B cell (primary cell): ENCODE measurements around the gene SRP19. TPM values are rescaled to one million over a fixed set of nuclear protein-coding genes. Genes with fewer than 3 reads are reported as not detected.

Experiments used
- ATAC-seq: fragments of 200-7000 bp; cut with Tn5 transposase; one replicate; pipeline ENCODE4 v1.10.0; 2021; ENCODE audit warnings: low read depth, mild to moderate bottlenecking, moderate number of reproducible peaks, moderate library complexity
- CTCF ChIA-PET: fragments of 350-600 bp; sonication (Branson Sonifier 250); formaldehyde crosslinking; loops from one replicate; lab custom pipeline; 2021; ENCODE audit warnings: antibody characterized with exemption, inconsistent platforms; lab: Charles Lee
- POLR2A ChIA-PET: fragments of 350-600 bp; sonication (Branson Sonifier 250); formaldehyde crosslinking; loops from one replicate; lab custom pipeline; 2021; ENCODE audit warnings: antibody characterized with exemption; lab: Charles Lee
- DNase-seq: peaks from one replicate; pipeline ENCODE4 v3.0.0; 2013
- H2AFZ ChIP-seq: 2 replicates; pipeline ENCODE4 v1.6.1; 2012; ENCODE audit warnings: mild to moderate bottlenecking, low read depth, low read length; ENCODE audit not compliant: insufficient read depth, poor library complexity, severe bottlenecking
- H3K27ac ChIP-seq, 2 donors: 1 replicate in 1 of 2; 2 replicates in 1 of 2; pipeline ENCODE4 v1.5.1; 2012 to 2013; ENCODE audit warnings: low read length in 2 of 2, mild to moderate bottlenecking in 2 of 2, moderate library complexity in 1 of 2
- H3K27me3 ChIP-seq, 4 experiments: fragments of 200-600 bp in 1 of 4; sonication (generic) in 1 of 4; replicated peaks in 1 of 4; 1 replicate in 2 of 4; 2 replicates in 2 of 4; pipeline versions ENCODE4 v1.6.1 to v1.7.0; 2013 to 2016; ENCODE audit warnings: low read length in 3 of 4, mild to moderate bottlenecking in 2 of 4, mixed read lengths in 1 of 4, moderate library complexity in 1 of 4; ENCODE audit not compliant: insufficient read depth in 4 of 4, control insufficient read depth in 3 of 4; ENCODE audit errors: control extremely low read depth in 1 of 4
- H3K36me3 ChIP-seq, 2 experiments: replicated peaks in 1 of 2; 1 replicate in 1 of 2; 2 replicates in 1 of 2; pipeline versions ENCODE4 v1.6.1 to v1.7.1; 2013; ENCODE audit warnings: low read length in 1 of 2; ENCODE audit not compliant: insufficient read depth in 2 of 2, control insufficient read depth in 1 of 2; ENCODE audit errors: control extremely low read depth in 1 of 2, extremely low read depth in 1 of 2
- H3K4me1 ChIP-seq, 2 donors: fragments of 200-600 bp in 1 of 2; sonication (generic) in 1 of 2; 1 replicate in 1 of 2; 2 replicates in 1 of 2; pipeline versions ENCODE4 v1.5.1 to v1.6.1; 2013 to 2017; ENCODE audit warnings: low read length in 2 of 2; ENCODE audit not compliant: control insufficient read depth in 2 of 2, insufficient read depth in 2 of 2
- H3K4me2 ChIP-seq: replicated peaks from 2 replicates; pipeline ENCODE3; 2012; ENCODE audit warnings: mild to moderate bottlenecking, low read depth, low read length; ENCODE audit not compliant: poor library complexity, severe bottlenecking
- H3K4me3 ChIP-seq, 5 experiments: fragments of 200-600 bp in 1 of 5; sonication (generic) in 1 of 5; 1 replicate in 3 of 5; 2 replicates in 2 of 5; pipeline versions ENCODE4 v1.5.1 to v1.7.0; 2011 to 2016; ENCODE audit warnings: low read length in 4 of 5, mild to moderate bottlenecking in 4 of 5, low read depth in 2 of 5, control low read depth in 1 of 5, moderate library complexity in 1 of 5; ENCODE audit not compliant: insufficient read depth in 1 of 5; ENCODE audit errors: control extremely low read depth in 1 of 5, extremely low read depth in 1 of 5
- H3K79me2 ChIP-seq: fragments of 200-600 bp; sonication (generic); one replicate; pipeline ENCODE4 v1.6.0; 2016; ENCODE audit warnings: low read length; ENCODE audit not compliant: control insufficient read depth, insufficient read depth
- H3K9ac ChIP-seq: fragments of 200-600 bp; sonication (generic); 2 replicates; pipeline ENCODE4 v1.6.1; 2017; ENCODE audit warnings: mild to moderate bottlenecking, low read length, moderate library complexity
- H3K9me3 ChIP-seq, 3 donors: one replicate each; pipeline versions ENCODE4 v1.6.1 to v1.7.1; 2013; ENCODE audit warnings: low read length in 2 of 3; ENCODE audit not compliant: control insufficient read depth in 2 of 3, insufficient read depth in 1 of 3; ENCODE audit errors: control extremely low read depth in 1 of 3
- H4K20me1 ChIP-seq: 2 replicates; pipeline ENCODE4 v1.6.0; 2012; ENCODE audit warnings: mild to moderate bottlenecking, low read length; ENCODE audit not compliant: insufficient read depth, control insufficient read depth, poor library complexity, severe bottlenecking
- H3K27ac Mint-ChIP-seq: one replicate; pipeline ENCODE4 v1.8.0; 2021; ENCODE audit warnings: mixed read lengths
- H3K27me3 Mint-ChIP-seq: one replicate; pipeline ENCODE4 v1.8.0; 2021; ENCODE audit warnings: mixed read lengths
- H3K4me1 Mint-ChIP-seq: one replicate; pipeline ENCODE4 v1.8.0; 2021; ENCODE audit warnings: mixed read lengths
- H3K4me3 Mint-ChIP-seq: one replicate; pipeline ENCODE4 v1.8.0; 2021; ENCODE audit warnings: mixed read lengths
- H3K9me3 Mint-ChIP-seq: one replicate; pipeline ENCODE4 v1.8.0; 2022; ENCODE audit warnings: mixed read lengths; ENCODE audit not compliant: insufficient read depth
- EZH2 ChIP-seq: IDR thresholded peaks from 2 replicates; pipeline ENCODE4 v1.6.1; 2012; ENCODE audit warnings: borderline replicate concordance, low read depth, mild to moderate bottlenecking, moderate library complexity, low read length; ENCODE audit not compliant: insufficient read depth, poor library complexity, severe bottlenecking
- WGBS: methylation state at CpG from one replicate; pipeline ENCODE4 v1.1.5; 2013; ENCODE audit warnings: missing lambda C conversion rate; ENCODE audit not compliant: insufficient coverage; 5-methylcytosine and 5-hydroxymethylcytosine counted together
- intact Hi-C: fragments of 100-400 bp; cut with micrococcal nuclease; formaldehyde crosslinking; loops from one replicate; pipeline ENCODE4 v1.10.0; 2022
- polyA plus RNA-seq: library from polyadenylated mRNA; depleted of rRNA; stranded (reverse); fragments of >200 nt; gene quantifications from 2 replicates; pipeline ENCODE4 v1.2.3, GENCODE V29; 2012
- total RNA-seq, 2 donors: library from RNA; stranded (reverse); fragments of 120-200 nt in 1 of 2; gene quantifications; 1 replicate in 1 of 2; 2 replicates in 1 of 2; pipeline versions ENCODE4 v1.2.3 to v1.2.4, GENCODE V29; 2013 to 2022
- TF ChIP-seq, protein P1 (sequence below): fragments of 200-600 bp; IDR thresholded peaks from one replicate; pipeline ENCODE4 v1.8.0; 2022; ENCODE audit warnings: antibody characterized with exemption, mild to moderate bottlenecking

Gene SRP19
- total and polyA plus RNA-seq, 2 donors (not counting 1 experiment from before 2014, with no cell fraction given), result 17.7 to 41.5 TPM

DNA sequence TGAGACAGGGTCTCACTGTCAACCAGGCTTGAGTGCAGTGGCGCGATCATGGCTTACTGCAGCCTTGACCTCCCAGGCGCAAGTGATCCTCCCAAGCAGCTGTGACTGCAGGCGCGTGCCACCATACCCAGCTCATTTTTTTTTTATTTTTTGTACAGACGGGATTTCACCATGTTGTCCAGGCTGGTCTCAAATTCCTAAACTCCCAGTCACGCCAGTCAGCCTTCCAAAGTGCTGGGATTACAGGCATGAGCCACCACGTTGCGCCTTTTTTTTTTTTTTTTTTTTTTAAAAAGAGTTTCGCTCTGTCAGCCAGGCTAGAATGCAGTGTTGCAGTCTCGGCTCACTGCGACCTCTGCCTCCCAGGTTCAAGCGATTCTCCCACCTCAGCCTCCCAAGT, 27.1 kb upstream of the SRP19 start:
- POLR2A ChIA-PET, result interaction anchor here (0.7 kb wide), 1 partner anchor 53 kb away, joined by 7 read pairs; no protein-coding TSS in a partner anchor

DNA sequence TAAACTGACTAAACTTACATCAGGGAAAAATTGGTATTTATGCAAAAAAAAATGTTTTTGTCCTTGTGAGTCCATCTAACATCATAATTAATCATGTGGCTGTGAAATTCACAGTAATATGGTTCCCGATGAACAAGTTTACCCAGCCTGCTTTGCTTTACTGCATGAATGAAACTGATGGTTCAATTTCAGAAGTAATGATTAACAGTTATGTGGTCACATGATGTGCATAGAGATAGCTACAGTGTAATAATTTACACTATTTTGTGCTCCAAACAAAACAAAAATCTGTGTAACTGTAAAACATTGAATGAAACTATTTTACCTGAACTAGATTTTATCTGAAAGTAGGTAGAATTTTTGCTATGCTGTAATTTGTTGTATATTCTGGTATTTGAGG, 16.6 kb upstream of the SRP19 start:
- no peaks in the 10 kb centered on the region for H3K9me3 ChIP-seq
- no peaks in the 10 kb centered on the region for H4K20me1 ChIP-seq
- TF ChIP-seq, protein P1, sequence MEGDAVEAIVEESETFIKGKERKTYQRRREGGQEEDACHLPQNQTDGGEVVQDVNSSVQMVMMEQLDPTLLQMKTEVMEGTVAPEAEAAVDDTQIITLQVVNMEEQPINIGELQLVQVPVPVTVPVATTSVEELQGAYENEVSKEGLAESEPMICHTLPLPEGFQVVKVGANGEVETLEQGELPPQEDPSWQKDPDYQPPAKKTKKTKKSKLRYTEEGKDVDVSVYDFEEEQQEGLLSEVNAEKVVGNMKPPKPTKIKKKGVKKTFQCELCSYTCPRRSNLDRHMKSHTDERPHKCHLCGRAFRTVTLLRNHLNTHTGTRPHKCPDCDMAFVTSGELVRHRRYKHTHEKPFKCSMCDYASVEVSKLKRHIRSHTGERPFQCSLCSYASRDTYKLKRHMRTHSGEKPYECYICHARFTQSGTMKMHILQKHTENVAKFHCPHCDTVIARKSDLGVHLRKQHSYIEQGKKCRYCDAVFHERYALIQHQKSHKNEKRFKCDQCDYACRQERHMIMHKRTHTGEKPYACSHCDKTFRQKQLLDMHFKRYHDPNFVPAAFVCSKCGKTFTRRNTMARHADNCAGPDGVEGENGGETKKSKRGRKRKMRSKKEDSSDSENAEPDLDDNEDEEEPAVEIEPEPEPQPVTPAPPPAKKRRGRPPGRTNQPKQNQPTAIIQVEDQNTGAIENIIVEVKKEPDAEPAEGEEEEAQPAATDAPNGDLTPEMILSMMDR, result no peak
- TF ChIP-seq EZH2, result no peak
- Mint-ChIP-seq H3K27me3 (no peaks in the 10 kb centered on the region), H3K4me3 (no peak overlapping the region), H3K27ac (no peak overlapping the region), H3K9me3 (no peaks in the 10 kb centered on the region), H3K4me1 (peaks cover 5% of the 10 kb centered on the region)
- no peaks in the 10 kb centered on the region for H3K27me3 ChIP-seq
- no peaks in the 10 kb centered on the region for H3K79me2 ChIP-seq
- no peak overlapping the region for H3K4me2 ChIP-seq
- no peak overlapping the region for H3K9ac ChIP-seq
- H2AFZ ChIP-seq, result no peak overlapping the region
- no peak for DNase-seq
- peaks cover 0 to 9% of the 10 kb centered on the region in 2 donors for H3K4me1 ChIP-seq
- no peak for ATAC-seq
- CTCF ChIA-PET, result interaction anchor here (0.8 to 1.0 kb wide), 2 partner anchors 19 to 291 kb away, joined by 3 read pairs; no protein-coding TSS in a partner anchor
- intact Hi-C loops, result loop anchor here (10.0 kb wide), 1 partner anchor 50 kb away; no protein-coding TSS in a partner anchor
- no CpG with 5 or more reads among the region's 1 CpG for WGBS
- POLR2A ChIA-PET, result no interaction called here
- peaks cover 0 to 3% of the 10 kb centered on the region in 2 experiments for H3K36me3 ChIP-seq
- H3K27ac ChIP-seq, result no peak overlapping the region
- no peak overlapping the region for H3K4me3 ChIP-seq

More for the DNA sequence above, 27.1 kb upstream of the SRP19 start:
- Mint-ChIP-seq H3K4me3 (no peak overlapping the region), H3K27me3 (no peaks in the 10 kb centered on the region), H3K9me3 (no peaks in the 10 kb centered on the region), H3K27ac (no peak overlapping the region), H3K4me1 (no peaks in the 10 kb centered on the region)
- no peak overlapping the region for H3K27ac ChIP-seq
- peaks cover 11 to 28% of the 10 kb centered on the region in 2 experiments for H3K36me3 ChIP-seq
- DNase-seq, result no peak
- no peak for TF ChIP-seq EZH2
- TF ChIP-seq, protein P1, result no peak
- 97% methylated on average over 9 of the region's 13 CpGs for WGBS
- intact Hi-C loops, result no loop called here
- no peaks in the 10 kb centered on the region for H3K9me3 ChIP-seq
- no peak overlapping the region for H3K4me2 ChIP-seq
- H3K9ac ChIP-seq, result no peak overlapping the region
- no peak overlapping the region for H3K4me3 ChIP-seq
- CTCF ChIA-PET, result no interaction called here
- H4K20me1 ChIP-seq, result no peaks in the 10 kb centered on the region
- no peaks in the 10 kb centered on the region for H3K4me1 ChIP-seq
- H3K27me3 ChIP-seq, result no peaks in the 10 kb centered on the region
- H3K79me2 ChIP-seq, result no peaks in the 10 kb centered on the region
- no peak for ATAC-seq
- H2AFZ ChIP-seq, result no peak overlapping the region
